Measurements from ENCODE around the gene LRIG2. TPM values are rescaled to one million over a fixed set of nuclear protein-coding genes. Genes with fewer than 3 reads are reported as not detected.

LRIG2 gene
- polyA plus RNA-seq, 1 of the 3 experiments (the other 2 are of a cell fraction) = 3.8 TPM

DNA sequence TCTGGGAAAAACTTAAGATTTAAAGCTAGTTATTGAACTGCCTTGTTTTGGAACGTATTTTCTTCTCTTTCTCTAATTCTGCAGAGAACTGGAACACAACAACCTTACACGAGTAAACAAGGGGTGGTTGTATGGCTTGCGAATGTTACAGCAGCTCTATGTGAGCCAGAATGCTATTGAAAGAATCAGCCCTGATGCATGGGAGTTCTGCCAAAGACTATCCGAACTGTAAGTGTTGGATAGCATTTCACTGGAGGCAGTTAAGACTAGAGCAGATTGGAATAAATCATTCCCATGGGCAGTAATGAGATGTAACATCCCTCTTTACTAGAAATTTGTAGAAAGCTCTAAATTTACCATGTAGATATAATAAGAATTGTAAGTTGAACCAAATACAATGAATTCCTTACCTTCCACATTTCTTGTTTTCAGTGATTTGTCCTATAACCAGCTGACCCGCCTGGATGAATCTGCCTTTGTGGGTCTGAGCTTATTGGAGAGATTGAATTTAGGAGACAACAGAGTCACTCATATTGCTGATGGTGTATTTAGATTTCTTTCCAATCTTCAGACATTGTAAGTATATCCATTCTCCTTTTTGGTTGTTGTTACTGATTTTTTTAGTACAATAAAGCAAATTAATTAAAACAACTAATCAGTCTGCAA is 22.9 kb downstream of the LRIG2 start:
- CTCF ChIA-PET = interaction anchor here (1.6 to 2.9 kb wide), 3 partner anchors 20 to 54 kb away, joined by 3 to 13 read pairs (median 4); partner anchors contain the start of gene LRIG2
- no peaks in the 10 kb centered on the region for H4K20me1 ChIP-seq (ENCODE audit: insufficient read depth)
- H3K4me2 ChIP-seq = no peak overlapping the region
- no peak overlapping the region for H3K9ac ChIP-seq
- 93% methylated on average over 5 of the region's 5 CpGs for WGBS (ENCODE audit: low lambda C conversion rate)
- no peak overlapping the region for H3K4me3 ChIP-seq (ENCODE audit: low read depth in 2 of 2, low read length in 1 of 2)
- no peak for DNase-seq
- H3F3A ChIP-seq (replicated peaks; ENCODE audit: insufficient read depth) = peaks cover 5% of the 10 kb centered on the region
- no peak for TF ChIP-seq POLR2AphosphoS5 (IDR thresholded peaks at IDR 0.05; ENCODE audit: low read depth, low read length)
- TF ChIP-seq RXRA (IDR thresholded peaks at IDR 0.05; ENCODE audit: borderline replicate concordance, low read depth) = no peak
- TF ChIP-seq SIN3A (IDR thresholded peaks at IDR 0.05; ENCODE audit: borderline replicate concordance, low read depth, low read length) = no peak
- TF ChIP-seq TCF12 (IDR thresholded peaks at IDR 0.05) = no peak
- no peaks in the 10 kb centered on the region for H3K27me3 ChIP-seq (ENCODE audit: insufficient read depth)
- peaks cover 69 to 80% of the 10 kb centered on the region in 2 experiments for H3K36me3 ChIP-seq (replicated peaks in 1 of 2; ENCODE audit: control insufficient read depth in 1 of 2, insufficient read depth in 2 of 2, low read length in 1 of 2)
- no peaks in the 10 kb centered on the region for H3K9me2 ChIP-seq
- no peaks in the 10 kb centered on the region for H3K9me3 ChIP-seq
- H3K27ac ChIP-seq (ENCODE audit: low read depth in 2 of 2, low read length in 1 of 2) = no peak overlapping the region
- H3K79me2 ChIP-seq (ENCODE audit: insufficient read depth) = peaks cover 22% of the 10 kb centered on the region
- H2AFZ ChIP-seq (ENCODE audit: low read depth) = no peak overlapping the region
- POLR2A ChIA-PET = no interaction called here
- H3K4me1 ChIP-seq (ENCODE audit: control insufficient read depth in 1 of 2, insufficient read depth in 2 of 2, low read depth in 1 of 2, low read length in 1 of 2) = no peaks in the 10 kb centered on the region

GRCh38 chr1:113096493-113096892 is 23.5 kb downstream of the LRIG2 start:
- Histone ChIP-seq H2AFZ (ENCODE audit: low read depth) (no peak overlapping the region), H3K9me3 (no peaks in the 10 kb centered on the region), H3K9me2 (no peaks in the 10 kb centered on the region), H3K4me3 (ENCODE audit: low read depth in 2 of 2, low read length in 1 of 2) (no peak overlapping the region), H3K27ac (ENCODE audit: low read depth in 2 of 2, low read length in 1 of 2) (no peak overlapping the region), H3K4me2 (no peak overlapping the region), H3F3A (replicated peaks; ENCODE audit: insufficient read depth) (peaks cover 5% of the 10 kb centered on the region), H3K27me3 (ENCODE audit: insufficient read depth) (no peaks in the 10 kb centered on the region), H3K79me2 (ENCODE audit: insufficient read depth) (peaks cover 18% of the 10 kb centered on the region), H3K36me3 (replicated peaks in 1 of 2; ENCODE audit: control insufficient read depth in 1 of 2, insufficient read depth in 2 of 2, low read length in 1 of 2) (peaks cover 72 to 83% of the 10 kb centered on the region in 2 experiments), H4K20me1 (ENCODE audit: insufficient read depth) (no peaks in the 10 kb centered on the region), H3K4me1 (ENCODE audit: control insufficient read depth in 1 of 2, insufficient read depth in 2 of 2, low read depth in 1 of 2, low read length in 1 of 2) (no peaks in the 10 kb centered on the region), H3K9ac (no peak overlapping the region)
- WGBS (ENCODE audit: low lambda C conversion rate) = 100% methylated on average over 3 of the region's 3 CpGs
- no peak for TF ChIP-seq TAF1 (IDR thresholded peaks at IDR 0.05; ENCODE audit: borderline replicate concordance, low read depth, low read length)
- no peak for TF ChIP-seq GABPA (IDR thresholded peaks at IDR 0.05; ENCODE audit: low read depth)
- no peak for TF ChIP-seq MEF2A (IDR thresholded peaks at IDR 0.05; ENCODE audit: borderline replicate concordance, low read depth)
- TF ChIP-seq JUND (IDR thresholded peaks at IDR 0.05) = no peak
- TF ChIP-seq, protein P1, sequence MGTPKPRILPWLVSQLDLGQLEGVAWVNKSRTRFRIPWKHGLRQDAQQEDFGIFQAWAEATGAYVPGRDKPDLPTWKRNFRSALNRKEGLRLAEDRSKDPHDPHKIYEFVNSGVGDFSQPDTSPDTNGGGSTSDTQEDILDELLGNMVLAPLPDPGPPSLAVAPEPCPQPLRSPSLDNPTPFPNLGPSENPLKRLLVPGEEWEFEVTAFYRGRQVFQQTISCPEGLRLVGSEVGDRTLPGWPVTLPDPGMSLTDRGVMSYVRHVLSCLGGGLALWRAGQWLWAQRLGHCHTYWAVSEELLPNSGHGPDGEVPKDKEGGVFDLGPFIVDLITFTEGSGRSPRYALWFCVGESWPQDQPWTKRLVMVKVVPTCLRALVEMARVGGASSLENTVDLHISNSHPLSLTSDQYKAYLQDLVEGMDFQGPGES (IDR thresholded peaks at IDR 0.05; ENCODE audit: low read depth, low read length) = no peak
- TF ChIP-seq ELF1 (IDR thresholded peaks at IDR 0.05) = no peak
- TF ChIP-seq EZH2phosphoT487 (IDR thresholded peaks at IDR 0.05; ENCODE audit: borderline replicate concordance, low read depth) = no peak
- TF ChIP-seq RFX5 (IDR thresholded peaks at IDR 0.05; ENCODE audit: low read length) = no peak
- TF ChIP-seq, protein P2, sequence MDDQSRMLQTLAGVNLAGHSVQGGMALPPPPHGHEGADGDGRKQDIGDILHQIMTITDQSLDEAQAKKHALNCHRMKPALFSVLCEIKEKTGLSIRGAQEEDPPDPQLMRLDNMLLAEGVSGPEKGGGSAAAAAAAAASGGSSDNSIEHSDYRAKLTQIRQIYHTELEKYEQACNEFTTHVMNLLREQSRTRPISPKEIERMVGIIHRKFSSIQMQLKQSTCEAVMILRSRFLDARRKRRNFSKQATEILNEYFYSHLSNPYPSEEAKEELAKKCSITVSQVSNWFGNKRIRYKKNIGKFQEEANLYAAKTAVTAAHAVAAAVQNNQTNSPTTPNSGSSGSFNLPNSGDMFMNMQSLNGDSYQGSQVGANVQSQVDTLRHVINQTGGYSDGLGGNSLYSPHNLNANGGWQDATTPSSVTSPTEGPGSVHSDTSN (IDR thresholded peaks at IDR 0.05) = no peak
- TF ChIP-seq FOSL2 (IDR thresholded peaks at IDR 0.05; ENCODE audit: borderline replicate concordance, low read depth) = no peak
- ChIA-PET POLR2A (no interaction called here), CTCF (interaction anchor here (0.6 to 2.0 kb wide), 4 partner anchors 20 to 249 kb away, joined by 3 to 5 read pairs (median 4); partner anchors contain the start of gene LRIG2)
- DNase-seq = no peak

Data from SK-N-SH (cell line).